Measurements from ENCODE around the gene ZNF470.

DNA sequence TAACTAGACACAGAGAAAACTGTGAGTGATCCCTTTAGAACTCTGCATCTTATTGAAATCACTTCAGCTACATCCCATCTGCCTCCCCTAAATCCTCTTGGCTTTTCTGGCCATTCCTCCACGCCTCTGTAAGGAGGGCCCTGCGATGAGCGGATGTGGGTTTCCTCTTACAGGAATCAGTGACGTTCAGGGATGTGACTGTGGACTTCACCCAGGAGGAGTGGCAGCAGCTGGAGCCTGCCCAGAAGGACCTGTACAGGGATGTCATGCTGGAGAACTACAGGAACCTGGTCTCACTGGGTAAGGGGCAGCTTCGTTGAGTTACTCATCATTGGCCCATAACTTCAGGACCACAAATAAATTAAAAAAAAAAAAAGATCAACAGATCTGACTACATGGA is 46.4 kb downstream of the ZNF470 start:
- TF ChIP-seq CTCF (IDR thresholded peaks at IDR 0.05) (no peak), EZH2 (IDR thresholded peaks at IDR 0.05) (no peak), EZH2phosphoT487 (IDR thresholded peaks at IDR 0.05) (no peak)

Data from neural progenitor cell (in vitro differentiated cells).